BJ (cell line): Measurements from ENCODE around the gene AGK. TPM values are rescaled to one million over a fixed set of nuclear protein-coding genes. Genes with fewer than 3 reads are reported as not detected.
"Not testable (repeated sequence)": the region's sequence is repeated elsewhere in the genome, so short reads cannot be mapped to it uniquely, and the experiment has no call there.

ENCODE experiments used
- CTCF ChIA-PET: fragments of 350-600 bp; formaldehyde crosslinking; extraction: SDS; loops from one replicate; lab custom pipeline; 2021; ENCODE audit warnings: antibody characterized with exemption, inconsistent platforms; lab: Yijun Ruan, JAX
- POLR2A ChIA-PET: fragments of 300-600 bp; sonication (Branson Sonifier 250); formaldehyde crosslinking; extraction: SDS; loops from one replicate; lab custom pipeline; 2021; ENCODE audit warnings: antibody characterized with exemption; lab: Charles Lee
- DNase-seq: peaks from one replicate; pipeline ENCODE4 v3.0.0-alpha.2; 2011; ENCODE audit warnings: low read depth
- H3K27me3 ChIP-seq: 2 replicates; pipeline ENCODE4 v1.6.0; 2011; ENCODE audit warnings: low read length; ENCODE audit not compliant: control insufficient read depth, insufficient read depth
- H3K36me3 ChIP-seq: 2 replicates; pipeline ENCODE4 v1.5.1; 2011; ENCODE audit warnings: low read length; ENCODE audit not compliant: control insufficient read depth, insufficient read depth
- H3K4me3 ChIP-seq: 2 replicates; pipeline ENCODE4 v1.5.1; 2011; ENCODE audit warnings: low read depth, mild to moderate bottlenecking, control low read depth, low read length
- CTCF ChIP-seq: IDR thresholded peaks from 2 replicates; pipeline ENCODE4 v1.5.1; 2011; ENCODE audit warnings: low read depth, mild to moderate bottlenecking, control low read depth, inconsistent platforms, low read length, moderate library complexity; ENCODE audit not compliant: insufficient read depth
- polyA plus RNA-seq: library from polyadenylated mRNA; depleted of rRNA; stranded (reverse); fragments of >200 nt; gene quantifications from 2 replicates; pipeline ENCODE4 v1.2.3, GENCODE V29; 2011

Gene AGK
- polyA plus RNA-seq, 1 experiment, result 30.3 TPM

- DNase-seq, result no peak
- Histone ChIP-seq H3K27me3 (no peaks in the 10 kb centered on the region), H3K4me3 (no peak overlapping the region), H3K36me3 (peaks cover 1% of the 10 kb centered on the region; the same call in 1 of the 2 replicates)
- POLR2A ChIA-PET, result no interaction called here
- no peak for TF ChIP-seq CTCF
- CTCF ChIA-PET, result interaction anchor here (1.6 kb wide), 1 partner anchor 9 kb away, joined by 3 read pairs; no protein-coding TSS in a partner anchor
These were observed 24.0 kb downstream of the AGK start for GRCh38 chr7:141575164-141575563.

- Histone ChIP-seq H3K36me3 (peaks cover 1% of the 10 kb centered on the region; the same call in 1 of the 2 replicates), H3K4me3 (no peak overlapping the region), H3K27me3 (no peaks in the 10 kb centered on the region)
- no peak for DNase-seq
- ChIA-PET CTCF (interaction anchor here (1.6 kb wide), 1 partner anchor 8 kb away, joined by 3 read pairs; no protein-coding TSS in a partner anchor), POLR2A (no interaction called here)
- no peak for TF ChIP-seq CTCF
These were observed 24.6 kb downstream of the AGK start for GRCh38 chr7:141575654-141576448.

GRCh38 chr7:141577043-141577839 is 26.0 kb downstream of the AGK start:
- DNase-seq, result no peak
- no peaks in the 10 kb centered on the region for H3K27me3 ChIP-seq
- peaks cover 1% of the 10 kb centered on the region; the same call in 1 of the 2 replicates for H3K36me3 ChIP-seq
- ChIA-PET CTCF (no interaction called here), POLR2A (no interaction called here)
- no peak overlapping the region for H3K4me3 ChIP-seq
- no peak for TF ChIP-seq CTCF

- DNase-seq, POLR2A ChIA-PET, H3K4me3 ChIP-seq, H3K36me3 ChIP-seq, H3K27me3 ChIP-seq, CTCF ChIA-PET: not testable (repeated sequence)
These were observed 28.7 kb downstream of the AGK start for GRCh38 chr7:141579953-141580352.

GRCh38 chr7:141582063-141582462 is 30.9 kb downstream of the AGK start:
- H3K4me3 ChIP-seq, H3K36me3 ChIP-seq, POLR2A ChIA-PET, H3K27me3 ChIP-seq, CTCF ChIA-PET, DNase-seq: not testable (repeated sequence)

GRCh38 chr7:141584935-141585334 is 33.7 kb downstream of the AGK start:
- ChIA-PET POLR2A (no interaction called here), CTCF (interaction anchor here (1.5 kb wide), 1 partner anchor 10 kb away, joined by 3 read pairs; no protein-coding TSS in a partner anchor)

More at GRCh38 chr7:141584935-141585334, 33.7 kb downstream of the AGK start:
- no peak for TF ChIP-seq CTCF
- DNase-seq, result no peak
- H3K27me3 ChIP-seq, result no peaks in the 10 kb centered on the region
- no peak overlapping the region for H3K4me3 ChIP-seq
- H3K36me3 ChIP-seq, result no peaks in the 10 kb centered on the region
